Thyroid gland (tissue), 4 donors: ENCODE measurements around the gene STAB1. TPM values are rescaled to one million over a fixed set of nuclear protein-coding genes. Genes with fewer than 3 reads are reported as not detected.

Source experiments
- DNase-seq, 2 donors: peaks; one replicate each; pipeline ENCODE4 v3.0.0-alpha.2; 2019
- H3K27ac ChIP-seq, 3 donors: fragments of 200-600 bp; sonication (generic); 1 replicate in 2 of 3; 2 replicates in 1 of 3; pipeline ENCODE4 v1.5.1; 2016 to 2019; ENCODE audit warnings: mild to moderate bottlenecking in 1 of 3, moderate library complexity in 1 of 3
- H3K27me3 ChIP-seq: fragments of 200-600 bp; sonication (generic); one replicate; pipeline ENCODE4 v1.5.1; 2019
- H3K36me3 ChIP-seq, 2 donors: fragments of 200-600 bp; sonication (generic); one replicate each; pipeline ENCODE4 v1.5.1; 2016 to 2019
- H3K4me1 ChIP-seq, 2 donors: fragments of 200-600 bp; sonication (generic); one replicate each; pipeline ENCODE4 v1.5.1; 2017 to 2019
- H3K4me3 ChIP-seq, 3 donors: fragments of 200-600 bp; sonication (generic); replicated peaks in 1 of 3; 1 replicate in 2 of 3; 2 replicates in 1 of 3; pipeline ENCODE4 v1.5.1; 2016; ENCODE audit warnings: mild to moderate bottlenecking in 1 of 3
- H3K9me3 ChIP-seq: fragments of 200-600 bp; sonication (generic); one replicate; pipeline ENCODE4 v1.5.1; 2017
- CTCF ChIP-seq, 6 experiments: fragments of 200-600 bp in 3 of 6; fragments of 450-650 bp in 3 of 6; sonication (generic) in 3 of 6; IDR thresholded peaks; one replicate each; pipeline ENCODE4 v1.5.1; 2016 to 2019; ENCODE audit warnings: antibody characterized with exemption in 6 of 6, mild to moderate bottlenecking in 2 of 6, inconsistent platforms in 1 of 6, moderate library complexity in 1 of 6
- POLR2A ChIP-seq, 2 donors: fragments of 450-650 bp; IDR thresholded peaks; one replicate each; pipeline ENCODE4 v1.6.1; 2017; ENCODE audit warnings: antibody characterized with exemption in 2 of 2, mild to moderate bottlenecking in 2 of 2, moderate library complexity in 1 of 2
- WGBS, 2 donors: methylation state at CpG; one replicate each; pipeline ENCODE4 v1.1.5; 2017; 5-methylcytosine and 5-hydroxymethylcytosine counted together
- intact Hi-C: fragments of 100-400 bp; cut with DNase I; formaldehyde crosslinking; loops from one replicate; pipeline ENCODE4 v1.15.1; 2023
- total RNA-seq, 4 donors: library from RNA; depleted of rRNA; stranded (reverse); fragments of >200 nt; gene quantifications; one replicate each; pipeline ENCODE4 v1.2.3, GENCODE V29; 2016

Gene STAB1
- 100 to 1,000 TPM in 1 of 4 donors, 10 to 100 TPM in 3; 31.8 to 100 (median 67.4) TPM for total RNA-seq

- no peak for TF ChIP-seq POLR2A (IDR thresholded peaks at IDR 0.05)
- no peak for TF ChIP-seq CTCF (IDR thresholded peaks at IDR 0.05)
- intact Hi-C loops: no loop called here
- WGBS, 2 donors: 55 to 62% methylated on average over 9 to 16 of the region's 25 CpGs
- H3K36me3 ChIP-seq: peaks cover 23% of the 10 kb centered on the region in 2 donors
- no peaks in the 10 kb centered on the region for H3K9me3 ChIP-seq
- DNase-seq: peak; percentile 33 to 38
- H3K4me1 ChIP-seq: peaks cover 3 to 35% of the 10 kb centered on the region in 2 donors
- peak within 1 kb of the TSS in 2 of 3 donors; percentile 28 to 39 for H3K27ac ChIP-seq
- peak within 1 kb of the TSS in 1 of 3 donors; percentile 5 for H3K4me3 ChIP-seq
- no peaks in the 10 kb centered on the region for H3K27me3 ChIP-seq
Observed at GRCh38 chr3:52494886-52495495, at the start of gene STAB1. Gene STAB1 (plus strand): TSS chr3:52495338. CDS start chr3:52495414, 76 bp downstream.

DNA sequence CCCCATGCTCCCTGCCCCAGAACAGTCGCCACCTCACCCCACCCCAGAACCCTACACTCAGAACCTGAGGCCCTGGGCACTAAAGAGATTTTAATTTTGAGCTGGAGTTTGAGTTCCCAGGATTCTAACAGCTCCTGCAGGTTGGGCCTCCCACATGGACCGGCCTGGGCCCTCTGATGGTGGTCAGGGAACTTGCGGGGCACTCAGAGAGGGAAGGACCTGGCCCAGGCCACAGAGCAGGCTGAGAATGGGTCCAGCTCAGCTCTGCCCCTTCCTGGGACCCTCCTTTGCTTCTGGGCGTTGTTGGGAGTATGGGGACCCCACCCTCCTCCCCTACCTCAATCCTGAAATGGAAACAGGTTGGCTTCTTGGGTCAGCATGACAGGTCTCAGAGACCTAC lies 49.1 kb upstream of the STAB1 start:
- Histone ChIP-seq H3K4me3 (no peak overlapping the region), H3K4me1 (peaks cover 12 to 29% of the 10 kb centered on the region in 2 donors), H3K27ac (no peak overlapping the region), H3K9me3 (no peaks in the 10 kb centered on the region), H3K27me3 (no peaks in the 10 kb centered on the region), H3K36me3 (no peaks in the 10 kb centered on the region)
- 95 to 96% methylated on average over 2 to 4 of the region's 4 CpGs for WGBS, 2 donors
- no peak for TF ChIP-seq POLR2A (IDR thresholded peaks at IDR 0.05)
- TF ChIP-seq CTCF (IDR thresholded peaks at IDR 0.05): no peak
- DNase-seq: no peak
- intact Hi-C loops: loop anchor here (2.0 kb wide), 1 partner anchor 15 kb away; no protein-coding TSS in a partner anchor

DNA sequence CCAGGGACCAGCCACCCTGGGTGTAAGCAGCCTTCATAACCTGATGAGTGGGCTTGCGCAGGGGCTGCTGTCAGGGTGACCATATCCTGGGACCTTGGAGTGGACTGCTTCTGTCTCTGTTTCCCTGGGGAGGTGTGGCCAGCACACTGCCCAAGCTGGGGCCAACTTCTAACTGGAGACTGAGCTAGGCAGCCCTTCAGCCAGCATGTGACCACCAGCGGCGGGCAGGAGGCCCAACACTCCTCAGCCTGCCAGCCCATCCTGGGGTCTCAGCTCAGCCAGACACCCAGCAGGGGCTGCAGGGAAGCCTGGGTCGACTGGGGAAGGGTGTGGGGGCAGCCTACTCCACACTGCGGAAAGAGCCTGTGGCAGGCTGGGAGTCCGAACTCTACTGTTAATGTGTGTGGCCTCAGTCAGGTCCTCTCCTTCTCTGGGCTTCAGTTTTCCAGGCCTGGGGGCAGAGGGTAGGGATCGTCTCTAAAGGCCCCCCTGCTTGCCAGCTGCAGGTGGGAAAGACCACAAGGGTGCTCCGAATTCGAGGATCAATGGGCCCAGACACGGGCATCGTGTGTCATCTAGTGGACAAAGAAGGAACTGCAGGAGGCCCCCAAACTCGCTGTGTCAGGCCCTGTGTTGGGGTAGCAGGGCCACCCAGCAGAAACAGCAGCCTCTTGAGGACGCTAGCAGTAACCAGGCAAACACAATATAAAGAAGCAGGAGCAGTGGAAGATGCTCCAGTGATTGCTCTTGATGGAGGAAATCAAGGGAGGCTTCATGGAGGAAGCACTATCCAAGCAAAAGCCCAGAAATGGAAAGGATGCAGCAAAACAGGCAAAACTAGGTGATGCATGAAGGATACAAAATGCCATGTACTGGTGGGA lies 48.3 kb upstream of the STAB1 start:
- H3K27ac ChIP-seq: no peak overlapping the region
- TF ChIP-seq POLR2A (IDR thresholded peaks at IDR 0.05): no peak
- peak; percentile 96 to 100 (median 99) for TF ChIP-seq CTCF (IDR thresholded peaks at IDR 0.05)

DNA sequence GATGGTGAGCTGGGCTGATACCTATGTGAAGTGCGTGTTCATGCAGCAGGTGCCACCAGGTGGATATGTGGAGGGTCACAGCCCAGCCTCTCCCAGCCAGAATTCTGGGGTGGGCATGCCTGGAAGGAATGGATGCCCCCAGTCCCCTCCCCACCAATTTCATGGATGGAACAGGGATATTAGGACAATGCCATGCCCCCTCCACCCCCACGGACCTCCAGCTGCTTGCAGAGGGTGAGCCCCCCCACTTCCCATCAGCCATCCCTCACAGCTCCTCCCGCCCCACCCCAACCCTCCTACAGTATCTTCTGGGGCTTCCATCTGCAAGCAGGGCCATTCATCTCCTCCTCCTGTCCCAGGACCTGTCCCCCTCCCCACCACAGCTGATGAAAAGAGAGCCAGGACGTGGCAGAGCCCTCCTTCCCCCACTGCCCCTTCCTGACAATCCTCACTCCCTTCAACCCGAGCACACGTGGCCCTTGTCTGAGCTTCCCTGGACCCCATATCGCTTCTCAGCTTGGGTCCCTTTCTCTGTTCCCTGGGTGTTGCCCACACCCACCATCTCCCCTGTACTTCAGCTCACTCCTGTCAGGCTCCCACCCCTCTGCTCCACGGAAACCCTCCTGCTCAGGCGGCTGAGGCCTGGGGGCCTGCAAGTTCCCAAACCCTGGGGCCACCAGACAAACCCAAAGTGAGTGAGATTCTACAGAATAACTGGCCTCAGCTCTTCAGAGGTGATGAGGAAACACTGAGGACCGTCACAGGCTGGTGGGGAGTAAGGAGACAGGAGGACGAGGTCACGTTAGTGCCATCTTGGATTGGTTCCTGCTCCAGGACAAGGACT lies 47.4 kb upstream of the STAB1 start:
- Histone ChIP-seq H3K9me3 (no peaks in the 10 kb centered on the region), H3K27ac (no peak overlapping the region), H3K27me3 (no peaks in the 10 kb centered on the region), H3K4me3 (no peak overlapping the region), H3K4me1 (peaks cover 12 to 29% of the 10 kb centered on the region in 2 donors), H3K36me3 (no peaks in the 10 kb centered on the region)
- TF ChIP-seq POLR2A (IDR thresholded peaks at IDR 0.05): no peak
- TF ChIP-seq CTCF (IDR thresholded peaks at IDR 0.05): no peak
- intact Hi-C loops: loop anchor here (2.0 kb wide), 1 partner anchor 17 kb away; no protein-coding TSS in a partner anchor
- WGBS, 2 donors: 80 to 81% methylated on average over 12 of the region's 12 CpGs
- DNase-seq: no peak

More for the DNA sequence above, 48.3 kb upstream of the STAB1 start:
- DNase-seq: peak; percentile 43 to 46
- Histone ChIP-seq H3K9me3 (no peaks in the 10 kb centered on the region), H3K27me3 (no peaks in the 10 kb centered on the region), H3K4me3 (no peak overlapping the region), H3K36me3 (no peaks in the 10 kb centered on the region), H3K4me1 (peaks cover 12 to 29% of the 10 kb centered on the region in 2 donors)
- WGBS, 2 donors: 1 to 32% methylated on average over 6 to 11 of the region's 13 CpGs
- intact Hi-C loops: loop anchor here (2.0 kb wide), 1 partner anchor 16 kb away; no protein-coding TSS in a partner anchor
